Spleen (tissue), 7 donors: Measurements from ENCODE around the gene CEACAM20.
"Not testable (repeated sequence)": the region's sequence is repeated elsewhere in the genome, so short reads cannot be mapped to it uniquely, and the experiment has no call there.

Source experiments
- POLR2A ChIP-seq, 3 donors: fragments of 450-650 bp; IDR thresholded peaks; one replicate each; pipeline ENCODE4 v1.5.1; 2017; ENCODE audit warnings: antibody characterized with exemption in 3 of 3, mild to moderate bottlenecking in 1 of 3
- POLR2AphosphoS5 ChIP-seq, 3 donors: sonication (generic); formaldehyde crosslinking; IDR thresholded peaks; one replicate each; pipeline ENCODE4 v1.5.1; 2017; ENCODE audit warnings: antibody characterized with exemption in 3 of 3
- TF ChIP-seq, protein P1 (sequence below), 11 experiments: fragments of 200-600 bp in 7 of 11; fragments of 450-650 bp in 4 of 11; sonication (generic) in 4 of 11; IDR thresholded peaks in 8 of 11; conservative IDR thresholded peaks in 3 of 11; 1 replicate in 7 of 11; 2 replicates in 4 of 11; pipeline versions ENCODE4 v1.4.0 to v1.8.0; 2016 to 2021; ENCODE audit warnings: antibody characterized with exemption in 11 of 11, inconsistent platforms in 4 of 11, mild to moderate bottlenecking in 1 of 11
- donor health status: DM: no; HTN: no; CAD: no; lungs with moderate emphysema.
- donor health status: DM: no; HTN: no; CAD: no.
- donor health status: DM: no; HTN: no; CAD: no.

DNA sequence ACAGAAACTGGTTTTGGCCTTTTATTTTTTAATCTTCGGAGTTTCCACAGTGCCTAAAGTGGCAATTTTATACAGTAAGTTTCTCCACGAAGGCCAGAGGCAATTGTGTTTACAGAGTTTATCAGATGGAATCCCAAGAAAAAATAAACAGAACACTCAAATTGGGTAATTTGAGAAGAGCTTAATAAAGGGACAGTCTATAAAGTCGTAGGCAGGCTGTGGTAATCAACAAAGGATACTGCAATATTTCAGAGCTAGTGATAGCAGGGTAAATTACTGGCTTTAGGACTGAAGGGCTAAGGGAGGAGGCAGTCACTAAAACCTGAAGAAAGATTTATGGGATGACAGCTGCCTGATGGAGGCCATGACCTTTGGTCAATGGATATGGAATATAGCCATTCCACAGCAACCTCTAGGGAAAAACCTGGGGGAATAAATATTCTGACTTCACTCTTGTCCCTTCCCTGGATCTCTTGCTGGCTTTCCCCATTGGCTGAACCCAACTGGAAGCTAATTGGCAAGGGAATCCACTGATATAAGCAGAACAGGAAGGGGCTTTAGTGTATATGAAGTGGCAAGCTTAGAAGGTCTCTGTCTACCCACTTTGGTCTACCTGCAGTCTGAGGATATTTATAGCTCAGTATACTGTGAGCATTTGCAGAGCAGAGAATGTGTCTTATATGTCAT, 66.7 kb downstream of the CEACAM20 start:
- TF ChIP-seq, protein P1, sequence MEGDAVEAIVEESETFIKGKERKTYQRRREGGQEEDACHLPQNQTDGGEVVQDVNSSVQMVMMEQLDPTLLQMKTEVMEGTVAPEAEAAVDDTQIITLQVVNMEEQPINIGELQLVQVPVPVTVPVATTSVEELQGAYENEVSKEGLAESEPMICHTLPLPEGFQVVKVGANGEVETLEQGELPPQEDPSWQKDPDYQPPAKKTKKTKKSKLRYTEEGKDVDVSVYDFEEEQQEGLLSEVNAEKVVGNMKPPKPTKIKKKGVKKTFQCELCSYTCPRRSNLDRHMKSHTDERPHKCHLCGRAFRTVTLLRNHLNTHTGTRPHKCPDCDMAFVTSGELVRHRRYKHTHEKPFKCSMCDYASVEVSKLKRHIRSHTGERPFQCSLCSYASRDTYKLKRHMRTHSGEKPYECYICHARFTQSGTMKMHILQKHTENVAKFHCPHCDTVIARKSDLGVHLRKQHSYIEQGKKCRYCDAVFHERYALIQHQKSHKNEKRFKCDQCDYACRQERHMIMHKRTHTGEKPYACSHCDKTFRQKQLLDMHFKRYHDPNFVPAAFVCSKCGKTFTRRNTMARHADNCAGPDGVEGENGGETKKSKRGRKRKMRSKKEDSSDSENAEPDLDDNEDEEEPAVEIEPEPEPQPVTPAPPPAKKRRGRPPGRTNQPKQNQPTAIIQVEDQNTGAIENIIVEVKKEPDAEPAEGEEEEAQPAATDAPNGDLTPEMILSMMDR (IDR thresholded peaks at IDR 0.05 in 8 of 11, conservative IDR thresholded peaks at IDR 0.05 in 3 of 11): not testable (repeated sequence)
- not testable (repeated sequence) for TF ChIP-seq POLR2A, POLR2AphosphoS5 (IDR thresholded peaks at IDR 0.05)
